Measurements from ENCODE around the gene KRT80.
"Not testable (repeated sequence)": the region's sequence is repeated elsewhere in the genome, so short reads cannot be mapped to it uniquely, and the experiment has no call there.

The KRT80 gene

DNA sequence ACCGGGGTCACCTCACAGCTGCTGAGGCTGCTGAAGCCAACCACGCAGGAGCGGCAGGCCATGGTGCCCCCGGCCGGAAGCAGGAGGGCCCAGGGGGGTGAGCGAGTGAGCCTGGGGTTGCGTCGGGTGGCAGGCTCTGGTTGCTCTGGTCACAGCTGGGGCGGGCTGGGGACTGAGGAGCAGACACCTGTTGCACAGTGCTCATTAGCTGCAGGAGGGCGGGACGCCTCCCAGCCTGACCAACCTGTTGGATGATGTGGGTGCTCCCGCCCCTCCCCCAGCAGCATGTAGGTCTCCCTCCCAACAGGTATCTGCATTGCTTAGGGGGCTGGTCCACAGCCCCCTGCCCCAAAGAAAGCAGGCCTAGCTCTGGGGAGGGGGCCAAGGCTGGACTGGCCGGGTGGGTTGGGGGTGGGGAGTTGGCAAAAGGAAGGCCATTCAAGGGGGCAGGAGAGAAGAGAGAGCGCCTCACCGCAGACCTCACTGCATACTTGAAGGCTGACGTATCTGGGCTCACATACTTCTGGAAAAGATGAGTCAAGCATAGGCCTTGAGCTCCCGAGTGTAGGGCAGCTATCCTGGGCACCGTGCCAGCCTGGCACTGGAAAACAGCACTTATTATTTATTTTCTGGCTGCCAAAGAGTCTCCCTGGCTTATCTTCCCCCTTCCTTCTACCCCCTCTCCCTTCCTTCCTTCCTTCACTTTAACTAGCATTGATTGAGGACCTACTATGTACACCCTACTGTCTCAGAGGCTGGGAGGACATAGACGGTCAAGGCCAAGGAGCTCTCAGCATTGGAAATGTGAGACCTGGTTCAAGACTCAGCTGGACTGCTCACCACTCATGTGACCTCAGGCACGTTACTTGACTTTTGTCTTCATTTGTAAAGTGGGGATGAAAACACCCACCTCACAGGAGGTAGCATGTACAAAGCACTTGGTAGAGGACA is at the start of gene KRT80:
TSS of gene KRT80 (minus strand) at position 174 of the 951 bp plus-strand sequence. CDS start at position 62, 112 bp downstream.
- peak; percentile 71 for DNase-seq

DNA sequence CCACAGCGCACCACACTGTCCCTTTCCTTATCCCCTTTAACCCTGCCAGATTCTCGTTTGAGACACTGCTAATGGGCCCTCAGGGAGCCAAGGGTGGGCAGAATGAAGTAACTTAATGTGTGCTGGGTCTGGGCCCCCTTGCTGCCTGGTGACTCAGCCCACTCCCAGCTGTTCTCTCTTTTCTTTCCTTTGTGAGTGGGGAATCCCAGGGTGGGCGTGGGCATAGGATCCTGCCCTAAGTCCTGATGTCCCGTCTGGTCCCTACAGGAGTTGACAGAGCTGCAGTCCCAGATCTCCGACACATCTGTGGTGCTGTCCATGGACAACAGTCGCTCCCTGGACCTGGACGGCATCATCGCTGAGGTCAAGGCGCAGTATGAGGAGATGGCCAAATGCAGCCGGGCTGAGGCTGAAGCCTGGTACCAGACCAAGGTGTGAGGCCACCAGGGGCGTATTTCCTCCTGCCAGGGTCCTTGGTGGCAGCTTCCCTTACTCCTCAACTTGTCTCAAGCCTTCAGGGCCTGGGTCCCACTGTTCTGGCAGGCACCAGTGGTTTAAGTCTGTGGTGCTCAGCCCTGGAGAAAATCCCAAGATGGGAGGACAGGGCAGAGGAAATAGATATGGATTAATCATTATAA is 49.5 kb upstream of the KRT80 start:
- no peak for DNase-seq

DNA sequence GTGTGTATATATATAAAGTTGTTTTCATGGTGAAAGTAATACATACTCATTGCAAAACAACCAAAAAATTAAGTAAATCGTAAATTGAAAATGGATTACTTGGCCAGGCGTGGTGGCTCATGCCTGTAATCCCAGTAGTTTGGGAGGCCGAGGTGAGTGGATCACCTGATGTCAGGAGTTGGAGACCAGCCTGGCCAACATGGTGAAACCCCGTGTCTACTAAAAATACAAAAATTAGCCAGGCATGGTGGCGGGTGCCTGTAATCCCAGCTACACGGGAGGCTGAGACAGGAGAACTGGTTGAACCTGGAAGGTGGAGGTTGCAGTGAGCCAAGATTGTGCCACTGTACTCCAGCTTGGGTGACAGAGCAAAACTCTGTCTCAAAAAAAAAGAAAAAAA is 48.4 kb upstream of the KRT80 start:
- DNase-seq: not testable (repeated sequence)

DNA sequence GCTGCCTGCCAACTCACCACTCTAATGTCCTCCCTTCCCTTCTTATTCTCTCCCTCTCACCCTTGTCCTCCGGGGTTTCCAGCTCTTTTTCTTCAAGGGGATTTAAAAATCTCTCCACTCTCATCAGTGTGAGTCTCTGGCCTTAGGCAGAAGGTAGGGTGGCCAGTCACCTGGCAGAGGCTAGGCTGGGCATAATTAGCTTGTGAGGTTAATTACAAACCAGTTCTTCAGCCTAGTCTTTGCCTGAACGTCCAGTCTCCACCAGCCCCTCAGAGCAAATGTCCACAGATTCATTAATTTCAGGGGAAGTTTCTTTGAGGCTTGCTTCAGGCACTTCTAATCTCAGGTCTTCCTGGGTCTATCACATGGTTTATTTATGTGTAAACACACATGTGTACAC is 48.0 kb upstream of the KRT80 start:
- DNase-seq: no peak

DNA sequence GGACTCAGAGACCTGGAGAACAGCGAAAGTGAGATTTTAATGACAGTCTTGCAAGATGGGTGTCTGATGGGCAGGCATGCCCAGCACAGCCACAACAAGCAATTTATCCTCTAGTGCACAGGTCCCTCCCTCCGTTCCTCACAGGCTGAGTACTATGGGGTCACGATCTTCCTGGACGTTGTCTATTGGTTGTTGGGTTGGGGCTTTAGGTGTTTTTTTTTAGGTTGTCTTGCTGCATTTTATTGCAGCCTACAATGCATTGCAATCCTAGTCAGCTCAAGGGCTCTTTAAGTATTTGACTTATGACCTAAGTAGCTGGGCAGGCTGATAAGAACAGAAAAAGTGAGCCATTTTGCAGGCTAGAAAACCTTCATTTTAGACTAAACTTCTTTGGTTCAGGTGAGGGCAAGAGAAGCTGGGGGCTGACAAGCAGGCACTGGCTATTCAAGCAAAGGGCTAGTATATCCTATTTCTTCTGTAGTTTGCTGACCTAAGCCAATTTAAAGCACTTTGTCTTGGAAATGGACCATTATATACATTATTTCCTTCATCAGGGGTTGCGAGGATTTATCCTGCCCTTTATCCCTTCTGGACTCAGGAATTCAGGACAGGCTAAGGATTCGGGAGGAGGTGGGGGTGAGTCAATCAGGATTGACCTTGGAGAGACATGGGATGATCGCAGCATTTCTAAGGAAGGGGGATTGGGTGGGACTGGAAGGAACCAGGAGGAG is 47.3 kb upstream of the KRT80 start:
- no peak for DNase-seq

DNA sequence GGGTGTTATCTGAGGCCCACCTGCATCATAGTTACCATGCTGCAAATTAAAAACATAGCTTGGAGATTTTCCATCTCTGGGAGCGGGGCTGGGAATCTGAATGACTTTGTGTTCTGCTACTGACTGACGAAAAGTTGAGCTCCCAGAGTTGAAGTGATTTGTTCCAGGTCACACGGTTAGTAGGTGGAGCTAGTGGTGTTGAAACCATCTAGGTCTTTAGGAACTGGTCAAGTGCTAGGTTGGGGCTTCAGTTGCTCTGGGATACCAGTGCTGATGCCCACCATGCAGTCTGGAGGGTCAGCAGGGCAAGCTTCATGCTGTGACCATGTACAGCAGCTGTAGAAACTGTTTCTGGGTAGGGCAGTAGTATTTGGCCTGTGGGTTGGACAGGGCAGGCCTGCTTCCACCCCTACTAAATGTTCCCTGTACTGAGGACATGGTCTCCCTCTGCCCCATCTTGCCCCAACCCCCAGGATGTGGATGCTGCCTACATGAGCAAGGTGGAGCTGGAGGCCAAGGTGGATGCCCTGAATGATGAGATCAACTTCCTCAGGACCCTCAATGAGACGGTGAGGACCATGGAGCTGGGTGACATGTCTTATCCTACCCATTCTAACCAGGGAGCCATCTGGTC is 46.5 kb upstream of the KRT80 start:
- no peak for DNase-seq

DNA sequence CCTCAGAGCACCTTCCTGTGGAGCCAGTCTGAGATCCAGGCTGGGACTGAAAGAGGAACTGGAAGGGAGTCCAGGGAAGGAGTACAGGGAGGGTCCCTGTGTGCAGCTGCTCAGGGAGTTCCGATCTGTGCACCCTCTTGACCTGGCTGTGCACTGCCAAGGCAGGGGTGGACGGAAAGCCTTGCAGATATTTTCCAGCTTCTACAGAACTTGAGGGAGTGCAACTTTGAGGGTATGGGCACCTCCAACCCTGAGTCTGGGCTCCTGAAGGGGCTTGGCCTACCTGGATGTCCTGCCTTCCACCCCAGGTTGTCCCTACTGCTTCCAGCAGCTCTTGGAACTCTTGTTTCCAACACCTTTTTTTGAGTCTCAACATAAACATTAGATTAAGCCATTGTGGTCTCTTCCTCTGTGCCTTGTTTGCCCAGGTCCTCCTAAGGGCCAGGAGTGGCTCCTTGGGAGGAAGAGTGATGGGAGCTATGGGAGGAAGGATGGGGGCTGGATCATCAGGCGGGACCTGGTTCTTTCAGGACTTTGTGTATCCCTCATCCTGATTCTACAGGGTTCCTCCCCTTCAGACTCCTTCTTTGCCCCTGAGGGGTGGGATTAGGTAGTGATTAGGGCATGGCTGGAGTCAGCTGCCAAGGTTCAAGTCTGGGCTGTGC is 44.7 kb upstream of the KRT80 start:
- DNase-seq: no peak

DNA sequence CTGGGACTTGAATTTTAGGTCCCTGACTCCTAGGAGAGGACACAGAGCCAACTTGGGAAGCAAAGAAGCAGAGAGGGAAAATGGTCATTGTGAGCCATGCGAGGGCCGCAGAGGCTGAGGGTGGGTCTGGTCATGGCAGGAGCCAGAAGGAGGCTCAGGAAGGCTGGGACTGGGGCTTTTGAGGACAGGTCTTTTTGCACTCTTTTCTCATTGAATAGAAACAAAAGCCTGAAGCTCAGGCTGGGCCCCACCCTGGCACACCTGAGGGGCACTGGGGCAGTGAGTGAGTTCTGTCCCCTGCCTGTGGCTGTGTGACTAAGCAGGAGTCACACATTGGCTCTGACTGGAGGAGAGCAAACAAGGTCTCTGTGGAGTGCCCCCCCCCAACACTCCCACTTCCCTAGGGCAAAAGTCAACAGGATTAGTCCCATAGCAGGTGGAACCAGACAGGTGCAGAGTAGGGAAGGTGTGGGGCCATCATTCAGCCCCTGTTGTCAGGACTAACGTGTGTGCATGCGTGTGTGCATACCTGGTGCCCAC is 44.1 kb upstream of the KRT80 start:
- DNase-seq: no peak

DNA sequence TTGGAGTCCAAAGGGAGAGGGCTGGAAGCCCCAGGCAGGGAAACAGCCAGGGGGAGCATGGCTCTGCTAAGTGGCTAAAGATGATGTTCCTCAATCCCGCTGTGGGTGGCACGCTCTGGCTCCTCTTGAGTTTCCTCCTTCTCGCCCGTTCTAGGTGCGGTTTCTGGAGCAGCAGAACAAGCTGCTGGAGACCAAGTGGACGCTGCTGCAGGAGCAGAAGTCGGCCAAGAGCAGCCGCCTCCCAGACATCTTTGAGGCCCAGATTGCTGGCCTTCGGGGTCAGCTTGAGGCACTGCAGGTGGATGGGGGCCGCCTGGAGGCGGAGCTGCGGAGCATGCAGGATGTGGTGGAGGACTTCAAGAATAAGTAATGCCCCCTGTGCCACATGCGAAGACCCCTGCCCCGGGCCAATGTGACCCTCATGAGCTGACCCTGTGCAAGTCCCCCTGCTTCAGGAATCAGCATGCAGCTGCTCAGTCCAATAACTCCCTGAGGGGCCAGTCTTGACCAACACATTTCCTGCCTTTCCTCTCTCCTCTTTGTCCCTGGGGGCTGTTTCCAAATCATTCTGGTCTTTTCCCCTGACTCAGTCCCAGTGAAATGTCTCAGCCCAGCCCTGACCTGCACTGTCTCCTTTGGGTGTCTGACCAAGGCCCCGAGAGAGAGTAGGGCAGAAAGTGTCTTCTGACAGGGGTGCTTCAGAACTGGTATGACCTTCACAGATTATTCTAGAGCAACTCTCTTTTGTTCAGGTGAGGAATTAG is 43.4 kb upstream of the KRT80 start:
- no peak for DNase-seq

DNA sequence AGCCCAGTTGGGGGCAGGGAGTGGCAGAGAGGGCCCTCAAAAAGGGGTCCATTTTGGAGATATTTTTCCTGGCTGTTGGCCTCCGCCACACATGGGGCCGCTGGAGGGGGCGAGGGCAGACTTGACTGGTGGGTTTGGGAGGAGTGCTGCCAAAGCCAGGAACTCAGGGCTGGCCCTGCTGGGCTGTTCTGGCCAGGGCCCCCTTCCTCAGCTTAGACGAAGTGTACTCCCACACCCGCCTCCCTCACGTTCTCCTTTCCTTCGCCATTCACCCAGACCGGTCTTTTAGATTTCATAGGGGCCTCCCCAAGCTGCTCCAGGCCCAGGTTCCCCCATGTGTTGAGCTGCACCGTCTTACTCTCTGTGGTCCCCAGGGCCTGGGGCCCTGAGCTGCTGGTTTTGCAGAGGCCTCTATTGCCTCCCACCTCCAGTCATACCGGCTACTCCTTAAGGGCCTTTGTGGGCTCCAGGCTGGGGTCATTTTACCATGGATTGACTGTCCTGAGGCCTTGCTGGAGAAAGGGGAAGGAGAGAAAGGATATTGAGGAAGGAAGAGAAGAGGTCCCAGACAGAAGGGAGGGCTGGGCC is 42.5 kb upstream of the KRT80 start:
- DNase-seq: no peak

DNA sequence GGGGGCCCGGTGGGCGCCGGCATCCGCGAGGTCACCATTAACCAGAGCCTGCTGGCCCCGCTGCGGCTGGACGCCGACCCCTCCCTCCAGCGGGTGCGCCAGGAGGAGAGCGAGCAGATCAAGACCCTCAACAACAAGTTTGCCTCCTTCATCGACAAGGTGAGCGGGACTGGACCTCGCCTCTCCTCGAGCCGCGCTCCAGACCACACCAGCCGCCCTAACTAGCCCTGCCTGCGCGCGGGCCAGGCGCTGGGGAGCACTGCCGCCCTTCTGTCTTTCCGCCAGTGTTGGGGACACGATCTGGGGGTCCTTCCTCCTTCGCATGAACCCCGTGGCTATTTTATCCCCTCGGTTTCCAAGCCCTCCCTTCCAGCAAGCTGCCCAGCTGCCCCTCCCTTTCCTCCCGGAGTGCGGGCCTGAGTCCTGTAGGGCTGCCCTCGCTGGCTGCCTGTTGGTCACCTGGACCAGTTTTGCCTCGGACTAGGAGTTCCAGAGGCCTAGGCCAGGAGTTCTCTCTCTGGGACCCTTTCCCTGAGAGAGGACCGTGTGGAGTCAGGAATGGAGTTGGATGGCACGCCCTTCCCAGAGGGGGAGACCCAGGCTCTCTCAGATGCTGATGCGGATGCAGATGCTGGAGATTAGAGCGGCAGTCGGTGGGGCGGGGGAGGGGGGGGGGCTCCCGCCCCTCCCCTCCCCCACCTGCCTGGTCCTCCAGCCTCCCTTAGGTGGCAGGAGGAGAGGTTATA is 41.8 kb upstream of the KRT80 start:
- no peak for DNase-seq

DNA sequence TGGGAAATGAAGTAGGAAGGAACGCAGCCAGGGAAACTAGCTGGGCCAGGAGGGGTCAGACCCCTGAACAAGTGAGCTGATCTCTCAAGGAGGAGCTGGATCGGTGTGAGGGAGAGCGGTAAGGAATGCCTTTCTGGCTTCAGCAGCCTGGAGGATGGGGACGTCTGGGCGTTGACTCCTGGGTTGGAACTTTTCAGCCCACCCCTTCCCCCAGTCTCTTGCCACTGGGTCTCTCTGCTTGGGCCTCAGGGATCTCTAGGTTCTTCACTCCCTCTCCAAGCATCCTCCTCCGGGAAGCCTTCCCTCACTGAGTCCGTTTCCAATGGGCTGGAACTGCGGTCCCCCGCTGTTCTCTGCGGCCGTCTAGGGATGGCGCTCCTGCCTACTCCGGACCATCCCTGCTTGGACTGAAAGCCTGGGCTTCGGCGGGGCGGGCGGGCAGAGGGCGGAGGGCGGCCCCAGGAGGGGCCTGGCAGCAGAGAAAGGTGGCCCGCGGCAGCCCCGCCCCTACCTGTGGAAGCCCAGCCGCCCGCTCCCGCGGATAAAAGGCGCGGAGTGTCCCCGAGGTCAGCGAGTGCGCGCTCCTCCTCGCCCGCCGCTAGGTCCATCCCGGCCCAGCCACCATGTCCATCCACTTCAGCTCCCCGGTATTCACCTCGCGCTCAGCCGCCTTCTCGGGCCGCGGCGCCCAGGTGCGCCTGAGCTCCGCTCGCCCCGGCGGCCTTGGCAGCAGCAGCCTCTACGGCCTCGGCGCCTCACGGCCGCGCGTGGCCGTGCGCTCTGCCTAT is 41.1 kb upstream of the KRT80 start, which contains the start of gene KRT7:
TSS of gene KRT7 (plus strand) at position 570 of the 788 bp plus-strand sequence. CDS start at position 624, 54 bp downstream.
- DNase-seq: no peak

DNA sequence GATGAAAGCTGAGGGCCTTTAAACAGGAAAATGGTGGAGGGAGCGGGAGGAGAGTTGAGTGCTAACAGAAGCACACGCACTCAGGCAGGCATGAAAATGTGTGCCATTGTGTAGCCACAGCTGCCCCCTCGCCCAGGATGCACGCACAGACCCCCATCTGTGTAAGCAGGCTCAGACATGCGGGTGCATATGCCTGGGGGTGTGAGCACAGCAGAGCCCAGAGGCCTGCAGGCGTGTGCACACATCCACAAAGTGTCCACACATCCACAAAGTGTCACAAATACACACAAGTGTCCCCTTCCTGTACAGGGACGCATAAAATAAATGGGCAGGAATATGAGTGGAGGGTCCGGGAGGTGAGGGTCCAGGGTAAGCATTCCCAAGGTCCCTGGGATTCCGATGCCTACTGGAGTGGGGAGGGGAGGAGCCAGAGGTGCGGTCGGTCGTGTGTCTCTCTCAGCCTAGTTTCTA is 40.4 kb upstream of the KRT80 start:
- no peak for DNase-seq

DNA sequence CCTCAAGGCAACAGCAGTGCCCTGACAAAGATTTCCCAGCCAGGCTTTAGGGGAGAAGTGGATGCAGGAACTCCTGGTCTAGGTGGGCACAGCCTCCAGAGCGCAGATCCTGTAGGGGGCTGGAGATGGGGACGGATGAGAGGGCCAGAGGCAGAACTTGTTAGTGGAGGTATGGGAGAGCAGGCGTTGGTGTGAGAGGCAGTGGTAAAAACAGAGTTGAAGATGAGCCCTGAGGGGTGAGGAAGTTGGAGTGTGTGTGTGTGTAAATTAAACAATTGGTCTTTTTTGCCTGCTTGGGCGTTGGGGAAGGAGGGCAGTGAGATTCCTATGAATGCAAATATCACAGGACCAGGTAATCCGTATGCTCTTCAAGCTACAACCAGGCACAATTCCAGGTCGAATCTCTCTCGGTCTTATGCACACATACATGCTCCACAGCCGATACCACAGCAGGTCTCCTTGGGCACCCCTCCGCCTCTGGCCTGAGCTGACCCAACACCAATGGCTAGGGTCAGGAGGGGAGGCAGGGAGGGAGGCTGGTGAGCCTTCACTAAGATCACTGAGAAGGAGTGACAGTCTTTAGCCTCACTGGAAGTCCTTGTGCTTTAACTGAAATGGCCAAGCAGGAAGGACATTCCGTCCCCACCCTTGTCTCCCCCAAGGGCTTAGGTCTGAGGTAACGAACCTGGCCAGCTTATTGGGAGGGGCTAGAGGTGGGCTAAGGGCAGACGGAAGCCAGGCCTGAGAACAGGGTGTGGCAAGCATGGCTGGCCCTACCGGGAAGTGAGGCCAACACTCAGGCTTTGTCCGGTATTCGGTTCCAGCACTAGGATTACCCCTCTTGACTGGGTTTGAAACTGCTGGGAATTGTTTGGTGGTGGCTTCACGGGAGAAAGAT is 39.7 kb upstream of the KRT80 start:
- DNase-seq: no peak

DNA sequence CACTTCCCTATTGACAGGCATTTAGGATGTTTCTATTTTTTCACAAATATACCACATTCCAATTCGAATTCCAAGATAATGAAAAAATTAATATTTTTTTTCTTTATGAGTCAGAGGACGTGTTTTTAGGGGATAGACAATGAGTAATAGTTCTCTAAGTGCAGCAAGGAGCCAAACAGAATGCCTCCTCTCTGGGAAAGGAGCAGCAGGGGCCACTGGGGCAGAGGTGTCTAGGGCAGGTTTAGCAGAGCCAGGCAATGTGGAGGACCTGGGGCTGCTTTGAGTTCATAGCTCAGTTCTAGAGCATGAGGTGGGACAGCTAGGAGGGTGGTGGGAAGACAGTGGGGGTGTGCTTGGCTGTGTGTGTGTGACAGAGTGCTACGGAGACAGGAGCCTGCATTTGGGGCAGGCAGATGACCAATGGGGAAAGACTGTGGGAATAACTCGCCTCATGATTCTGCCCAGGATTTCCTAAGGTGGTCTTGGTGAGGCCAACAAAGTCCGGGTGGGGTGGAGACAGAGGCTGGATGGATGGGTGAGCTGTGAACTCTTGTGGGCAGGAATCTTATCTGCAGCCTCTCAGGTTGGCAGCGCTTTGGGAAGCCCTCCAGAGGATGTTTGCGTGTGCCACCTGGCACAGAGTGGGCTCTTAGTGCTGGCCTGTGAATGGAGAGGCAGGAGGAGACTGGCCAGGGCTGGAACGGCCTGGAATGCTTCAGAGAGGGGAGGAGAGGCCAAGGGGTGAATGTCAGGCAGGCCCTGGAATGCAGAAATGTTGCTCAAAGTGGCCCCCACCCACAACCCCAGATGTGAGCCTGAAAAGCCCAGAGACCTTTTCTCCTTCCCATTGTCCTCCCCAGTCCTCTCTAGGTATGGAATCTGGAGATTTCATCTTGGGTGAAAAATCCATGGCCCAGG is 38.8 kb upstream of the KRT80 start:
- DNase-seq: no peak

DNA sequence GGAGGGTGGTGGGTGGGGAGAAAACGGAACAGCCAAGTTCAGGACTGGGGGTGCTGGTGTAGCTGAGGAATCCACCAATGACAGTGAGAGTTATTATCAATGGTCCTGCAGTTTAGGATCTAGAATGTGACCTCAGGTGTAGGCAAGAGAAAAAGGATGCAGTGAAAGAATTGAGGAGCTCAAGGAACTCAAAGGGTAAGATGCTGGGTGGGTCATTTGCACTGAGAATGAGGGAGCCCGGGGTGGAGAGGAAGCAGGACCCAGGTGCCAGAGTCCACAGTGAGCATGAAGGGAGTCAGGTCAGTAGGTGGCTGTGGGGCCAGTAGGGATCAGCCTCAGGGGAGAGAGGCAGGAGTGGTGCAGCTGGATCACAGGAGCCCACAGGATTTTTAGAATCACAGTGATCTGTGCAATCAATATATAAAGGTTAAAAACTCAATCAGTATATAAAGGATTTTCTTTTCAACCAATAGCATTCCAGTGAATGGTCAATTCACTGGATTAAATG is 38.1 kb upstream of the KRT80 start:
- DNase-seq: no peak

DNA sequence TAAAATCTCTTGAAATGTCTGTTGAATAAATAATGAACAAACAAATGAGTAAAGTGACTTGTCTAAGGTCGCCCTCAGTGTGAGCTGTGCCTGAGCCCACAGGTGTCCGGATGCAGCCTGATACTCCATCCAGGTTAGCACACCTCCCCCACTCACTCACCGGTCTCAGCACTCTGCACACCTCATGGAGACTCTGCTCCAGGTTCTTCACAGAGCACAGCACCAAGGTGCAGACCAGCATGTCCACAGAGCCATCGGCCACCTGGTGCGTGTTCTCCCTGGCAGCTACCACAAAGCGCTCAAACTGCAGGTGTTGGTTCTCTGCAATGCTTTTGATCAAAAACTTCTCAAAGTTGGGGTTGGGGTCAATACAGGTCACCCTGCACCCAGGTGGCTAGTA is 37.1 kb upstream of the KRT80 start:
- no peak for DNase-seq
